Daoy (cell line): ENCODE measurements around the gene PCDH19. TPM values are rescaled to one million over a fixed set of nuclear protein-coding genes. Genes with fewer than 3 reads are reported as not detected.

Experiments
- DNase-seq: peaks from one replicate; pipeline ENCODE4 v3.0.0-alpha.2; 2015; ENCODE audit warnings: low read depth
- total RNA-seq: library from RNA; depleted of rRNA; stranded (reverse); fragments of >200 nt; shearing (Covaris generic); gene quantifications from 2 replicates; pipeline ENCODE4 v1.2.3, GENCODE V29; 2014; rRNA removed

Gene PCDH19
- total RNA-seq, 1 experiment from 2014 or later = 0.06 TPM

DNA sequence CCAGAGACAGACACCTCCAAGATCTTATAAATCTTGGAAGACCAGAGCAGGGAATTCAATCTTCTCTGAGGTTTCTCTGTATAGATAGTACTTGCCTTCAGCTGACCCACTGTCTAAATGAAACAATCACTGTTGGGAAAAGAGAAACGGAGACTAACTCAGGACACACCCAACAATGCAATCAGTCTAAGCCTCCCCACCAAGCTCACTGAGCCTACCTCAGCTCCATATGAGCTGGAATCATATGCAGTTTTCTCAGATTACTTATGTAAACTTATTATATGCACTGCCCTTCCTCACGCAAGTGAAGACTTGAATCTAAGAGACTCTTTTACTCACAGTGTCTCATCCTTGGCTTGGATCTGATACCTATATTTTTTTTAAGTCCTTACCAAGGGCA is 110.5 kb downstream of the PCDH19 start:
- DNase-seq = no peak

DNA sequence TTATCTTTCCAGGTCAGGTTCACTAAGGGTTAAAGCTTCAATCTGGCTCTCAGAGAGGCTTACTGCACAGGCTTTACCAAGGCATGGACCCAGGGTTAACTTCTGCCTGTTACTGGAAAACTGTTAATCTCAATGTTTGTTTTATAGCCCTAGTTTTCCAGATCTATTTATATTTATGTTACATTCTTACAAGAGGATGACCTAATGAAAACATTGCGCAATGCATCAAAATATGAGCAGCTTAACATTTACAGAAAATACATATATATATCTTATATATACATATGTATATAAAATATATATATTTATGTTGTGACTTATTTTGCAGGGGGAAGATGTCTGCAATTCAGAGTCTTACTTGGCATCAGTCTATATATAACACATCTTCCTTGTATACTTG is 112.3 kb downstream of the PCDH19 start:
- no peak for DNase-seq

DNA sequence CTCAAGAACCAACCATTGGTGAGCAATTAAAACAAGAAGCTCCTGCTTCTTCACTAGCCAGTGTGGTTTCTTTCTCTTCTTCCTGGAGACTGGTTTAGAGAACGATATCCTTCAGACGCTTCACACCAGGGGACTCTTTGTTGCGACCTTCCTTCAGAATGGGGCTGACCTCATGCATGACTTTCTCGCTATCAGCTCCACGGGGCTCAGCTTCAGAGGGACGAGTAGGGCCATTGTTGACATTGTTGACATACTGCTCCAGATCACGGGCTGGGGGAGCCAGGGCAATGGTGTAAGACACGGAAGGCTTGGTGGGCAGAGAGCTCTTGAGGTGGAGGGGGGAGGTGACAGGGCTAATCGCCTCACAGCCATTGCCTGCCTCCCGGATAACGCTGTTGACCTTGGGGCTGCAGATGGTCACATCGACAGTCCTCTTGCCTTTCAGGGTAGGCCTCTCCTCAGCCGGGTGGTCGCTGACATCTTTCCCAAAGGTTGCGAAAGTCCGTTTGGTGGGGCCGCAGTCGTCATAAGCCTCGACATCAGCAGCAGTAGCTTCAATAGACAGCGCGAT is 113.8 kb downstream of the PCDH19 start:
- DNase-seq = no peak

DNA sequence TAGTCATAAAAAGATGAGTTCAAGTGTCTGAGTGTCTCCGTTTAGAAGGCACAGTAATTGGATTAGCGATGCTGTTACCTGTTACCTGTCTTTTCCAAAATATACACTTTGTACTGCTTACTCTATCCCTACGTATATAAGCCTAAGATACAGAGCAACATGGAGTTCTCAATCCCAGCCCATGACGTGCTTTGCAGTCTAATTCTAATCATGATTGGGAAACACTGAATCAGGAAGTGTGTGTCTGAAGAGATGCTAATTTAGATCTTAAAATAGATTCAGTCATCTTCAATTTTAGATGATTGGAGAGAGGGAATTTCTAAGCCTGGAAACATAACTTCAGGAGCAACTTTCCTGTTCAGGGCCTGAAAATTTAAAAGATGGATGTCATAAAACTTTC is 115.1 kb downstream of the PCDH19 start:
- no peak for DNase-seq

DNA sequence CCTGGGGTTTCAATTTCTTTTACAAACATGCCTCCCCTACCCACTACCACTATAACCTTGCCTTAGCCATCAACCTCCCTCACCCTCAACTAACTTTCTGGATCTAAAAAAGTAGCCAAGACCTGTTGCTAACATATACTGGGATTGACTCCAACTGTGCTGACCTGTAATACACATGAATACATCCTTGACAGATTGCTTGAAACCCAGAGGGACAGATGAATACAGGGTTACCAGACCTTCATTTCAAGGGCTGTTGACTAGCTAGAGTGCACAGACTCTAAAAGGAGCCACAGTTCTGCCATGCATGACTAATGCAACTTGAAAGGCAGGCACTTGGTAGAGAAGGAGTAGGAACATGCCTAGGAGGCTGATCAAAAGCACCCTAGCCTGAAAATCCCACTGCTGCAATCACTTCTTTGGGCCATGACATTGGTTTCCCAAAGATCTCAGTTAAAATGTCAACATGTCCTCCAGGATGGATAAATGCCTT is 121.0 kb downstream of the PCDH19 start:
- DNase-seq = no peak

DNA sequence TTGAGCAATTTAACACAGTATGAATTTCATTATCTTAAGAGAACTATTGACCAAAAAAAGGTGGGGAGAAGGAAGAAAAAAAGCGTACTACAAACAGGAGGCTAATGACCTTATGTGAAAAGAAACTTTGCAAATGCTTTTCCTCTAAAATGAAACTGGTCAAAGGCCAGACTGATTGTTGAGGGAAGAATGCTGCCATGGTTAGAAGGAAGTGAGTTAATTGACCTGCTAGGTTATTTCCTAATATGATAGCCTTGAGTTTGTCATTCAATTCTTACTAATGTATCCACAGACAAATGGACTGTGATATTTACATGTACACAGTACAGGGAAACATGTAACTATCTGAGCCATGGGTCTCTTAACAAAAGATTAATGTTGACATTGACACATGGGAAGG is 132.8 kb downstream of the PCDH19 start:
- DNase-seq = no peak

DNA sequence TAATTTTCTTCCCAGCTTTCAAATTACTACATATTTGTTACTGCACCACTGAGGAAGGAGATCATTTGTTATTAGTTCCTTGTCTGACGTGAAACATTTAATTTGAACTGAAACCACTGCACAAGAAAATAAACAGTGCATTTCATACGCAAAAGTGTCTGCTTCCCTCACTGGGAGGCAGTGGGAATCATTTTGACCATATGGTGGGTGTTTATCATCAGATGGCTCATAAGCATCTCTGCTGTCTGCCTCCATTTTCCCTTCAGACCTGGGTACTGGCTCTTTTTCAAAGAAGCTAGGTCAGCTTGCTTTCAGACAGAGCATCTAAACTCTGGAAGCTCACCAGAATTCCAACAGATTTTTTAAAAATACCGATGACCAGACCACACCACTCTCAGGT is 135.2 kb downstream of the PCDH19 start:
- no peak for DNase-seq

DNA sequence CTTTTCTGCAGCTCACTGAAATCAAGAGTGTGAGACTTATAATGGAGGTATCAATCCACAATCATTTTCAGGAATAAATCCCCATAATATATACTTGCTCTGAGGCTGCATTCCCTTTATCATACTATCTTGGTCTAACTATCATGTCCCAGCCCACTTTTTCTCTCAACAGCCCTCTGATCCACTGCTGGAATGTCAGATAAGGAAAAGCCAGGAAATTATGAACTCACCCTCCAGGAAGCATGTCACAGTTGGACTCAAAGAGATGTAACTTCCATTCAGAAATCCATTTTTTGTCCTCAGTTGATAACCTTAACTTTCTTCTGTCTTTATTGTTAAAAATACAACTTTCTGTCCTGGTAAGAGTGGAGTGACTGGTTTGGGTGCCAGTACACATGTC is 144.9 kb downstream of the PCDH19 start:
- DNase-seq = no peak

DNA sequence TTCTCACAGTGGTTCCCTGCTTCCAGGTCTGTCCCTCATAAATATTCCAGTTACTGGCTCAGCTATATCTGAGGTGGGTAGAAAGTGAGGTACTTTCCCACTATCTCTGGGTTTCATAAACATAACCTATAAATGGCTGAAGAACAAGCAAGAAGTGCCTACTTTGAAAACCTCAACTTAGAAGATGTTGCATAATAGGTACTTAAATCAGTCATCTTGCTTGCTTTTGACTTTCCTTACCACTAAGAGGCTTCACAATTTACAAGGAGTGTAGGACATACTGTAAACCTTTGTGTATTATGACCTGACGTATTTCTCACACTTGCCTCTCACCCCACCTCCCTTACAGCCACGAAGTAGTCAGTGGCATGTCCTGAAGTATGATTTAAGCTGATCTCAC is 145.9 kb downstream of the PCDH19 start:
- DNase-seq = no peak

DNA sequence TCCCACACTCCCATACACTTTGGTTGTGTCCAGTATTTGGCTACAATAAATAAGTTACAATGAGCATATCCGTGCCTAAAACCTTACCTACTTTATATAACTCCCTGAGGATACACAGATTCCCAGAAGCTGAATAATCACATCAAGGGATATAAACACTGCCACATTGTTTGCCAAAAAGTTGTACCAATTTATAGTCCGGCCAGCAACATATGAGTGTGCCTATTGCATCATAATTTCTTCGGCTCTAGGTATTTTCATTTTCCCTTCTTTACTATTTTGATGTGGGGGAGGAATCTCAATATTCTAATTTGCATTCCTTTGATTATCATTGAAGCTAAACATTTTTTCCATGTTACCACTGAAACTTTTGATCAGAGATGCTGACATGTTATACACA is 146.4 kb downstream of the PCDH19 start:
- no peak for DNase-seq

DNA sequence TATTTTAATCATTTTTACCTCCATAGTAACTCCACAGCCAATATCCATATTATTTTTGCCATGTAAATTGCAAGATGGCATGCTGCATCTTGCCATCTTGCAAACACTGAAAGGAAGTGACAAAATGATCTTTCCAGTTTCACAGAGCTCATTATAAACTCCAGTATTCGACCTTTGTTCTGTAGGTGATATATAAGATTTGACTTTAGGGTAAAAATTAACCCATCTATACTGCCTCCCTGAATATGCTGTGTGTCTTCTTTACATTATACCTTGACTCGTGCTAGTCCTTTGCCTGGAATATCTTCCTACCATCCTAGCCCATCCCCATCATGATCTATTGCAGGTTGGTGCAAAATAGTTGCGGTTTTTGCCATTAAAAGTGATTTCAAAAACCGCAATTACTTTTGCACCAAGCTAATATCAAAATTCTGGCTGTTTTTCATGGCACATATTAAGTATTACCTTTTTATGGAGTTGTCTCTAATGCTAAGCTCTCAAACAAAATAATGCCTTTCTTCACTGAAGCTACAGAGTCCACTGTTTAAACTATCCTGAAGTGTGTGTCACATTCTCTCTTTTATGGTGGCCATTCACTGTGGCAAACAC is 161.1 kb downstream of the PCDH19 start:
- DNase-seq = no peak

DNA sequence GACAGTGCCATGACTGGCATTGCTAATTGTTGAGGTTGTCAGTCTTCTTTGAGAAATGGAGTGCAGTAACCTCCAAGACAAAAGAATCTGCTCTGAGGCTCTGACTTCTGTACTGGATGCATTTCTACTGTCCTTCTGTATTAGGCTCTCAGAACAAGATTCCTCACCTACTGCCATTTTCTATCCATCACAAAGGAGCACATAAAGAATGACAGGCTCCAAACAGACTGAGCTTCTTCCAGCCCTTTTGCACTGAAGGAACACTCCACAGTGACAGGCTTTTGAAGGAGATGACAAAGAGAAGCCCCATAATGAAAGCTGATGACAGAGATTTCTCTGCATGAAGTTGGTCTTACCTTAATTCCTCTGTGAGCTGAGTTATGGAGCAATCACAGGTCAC is 162.2 kb downstream of the PCDH19 start:
- no peak for DNase-seq

DNA sequence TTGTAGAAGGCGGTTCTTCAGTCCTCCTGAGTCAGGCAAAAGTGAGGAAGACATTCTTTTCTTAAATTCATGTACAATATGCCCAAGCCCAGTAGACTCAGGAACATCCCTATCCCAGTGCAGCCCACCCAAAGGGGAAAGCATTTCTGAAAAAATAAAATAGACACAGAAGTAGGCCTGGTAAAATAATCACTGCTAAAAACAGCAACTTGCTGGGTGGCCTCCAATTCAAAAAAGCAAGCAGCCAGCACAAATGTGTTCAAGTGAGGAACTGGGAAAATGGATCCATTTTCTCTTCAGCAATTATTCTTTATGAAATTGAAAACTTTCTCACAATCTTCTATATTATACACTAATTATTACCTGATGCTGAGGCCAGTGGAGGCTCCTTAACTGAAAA is 165.4 kb downstream of the PCDH19 start:
- no peak for DNase-seq

Other genes with a start within 250 kb of the PCDH19 start
- not detected in 2 replicates for gene TNMD, start 174.7 kb upstream of the PCDH19 start, total RNA-seq
- gene TSPAN6, start 226.5 kb upstream of the PCDH19 start, total RNA-seq = 36.3 and 39.1 TPM in 2 replicates
- gene SRPX2, start 233.9 kb upstream of the PCDH19 start, total RNA-seq = 21.7 and 30.6 TPM in 2 replicates